ENCODE results near the gene PRICKLE2.

PRICKLE2 gene

GRCh38 chr3:64152676-64153466 lies 72.4 kb downstream of the PRICKLE2 start:
- no peak for DNase-seq

- DNase-seq: no peak
Measured at GRCh38 chr3:64152086-64152485, 73.2 kb downstream of the PRICKLE2 start.

- no peak for DNase-seq
Measured at GRCh38 chr3:64151342-64151871, 73.9 kb downstream of the PRICKLE2 start.

- peak; percentile 63 for DNase-seq
Measured at GRCh38 chr3:64150623-64151207, 74.6 kb downstream of the PRICKLE2 start.

- no peak for DNase-seq
Measured at GRCh38 chr3:64149886-64150285, 75.4 kb downstream of the PRICKLE2 start.

- no peak for DNase-seq
Measured at GRCh38 chr3:64148955-64149653, 76.2 kb downstream of the PRICKLE2 start.

- no peak for DNase-seq
Measured at GRCh38 chr3:64147211-64147610, 78.1 kb downstream of the PRICKLE2 start.

- no peak for DNase-seq
Measured at GRCh38 chr3:64145438-64145837, 79.8 kb downstream of the PRICKLE2 start.

GRCh38 chr3:64144241-64144900 lies 80.9 kb downstream of the PRICKLE2 start:
- DNase-seq: no peak

- no peak for DNase-seq
Measured at GRCh38 chr3:64143409-64144130, 81.7 kb downstream of the PRICKLE2 start.

- no peak for DNase-seq
Measured at GRCh38 chr3:64141476-64141875, 83.8 kb downstream of the PRICKLE2 start.

GRCh38 chr3:64140651-64141050 lies 84.6 kb downstream of the PRICKLE2 start:
- no peak for DNase-seq

GRCh38 chr3:64138656-64139375 lies 86.5 kb downstream of the PRICKLE2 start:
- DNase-seq: no peak

- DNase-seq: no peak
Measured at GRCh38 chr3:64138046-64138445, 87.2 kb downstream of the PRICKLE2 start.

- DNase-seq: no peak
Measured at GRCh38 chr3:64134882-64135281, 90.4 kb downstream of the PRICKLE2 start.

- DNase-seq: no peak
Measured at GRCh38 chr3:64133987-64134386, 91.3 kb downstream of the PRICKLE2 start.

- DNase-seq: no peak
Measured at GRCh38 chr3:64133272-64133671, 92.0 kb downstream of the PRICKLE2 start.

- DNase-seq: no peak
Measured at GRCh38 chr3:64131725-64132469, 93.4 kb downstream of the PRICKLE2 start.

GRCh38 chr3:64130436-64130835 lies 94.8 kb downstream of the PRICKLE2 start:
- no peak for DNase-seq

GRCh38 chr3:64129581-64129980 lies 95.7 kb downstream of the PRICKLE2 start:
- no peak for DNase-seq

GRCh38 chr3:64129106-64129505 lies 96.2 kb downstream of the PRICKLE2 start:
- DNase-seq: no peak
